Brain pericyte (primary cell): ENCODE measurements around the gene DUSP6.

Experiments used
- DNase-seq: peaks from one replicate; pipeline ENCODE4 v3.0.0-alpha.2; 2012; ENCODE audit warnings: low read depth, low spot score

The DUSP6 gene

DNA sequence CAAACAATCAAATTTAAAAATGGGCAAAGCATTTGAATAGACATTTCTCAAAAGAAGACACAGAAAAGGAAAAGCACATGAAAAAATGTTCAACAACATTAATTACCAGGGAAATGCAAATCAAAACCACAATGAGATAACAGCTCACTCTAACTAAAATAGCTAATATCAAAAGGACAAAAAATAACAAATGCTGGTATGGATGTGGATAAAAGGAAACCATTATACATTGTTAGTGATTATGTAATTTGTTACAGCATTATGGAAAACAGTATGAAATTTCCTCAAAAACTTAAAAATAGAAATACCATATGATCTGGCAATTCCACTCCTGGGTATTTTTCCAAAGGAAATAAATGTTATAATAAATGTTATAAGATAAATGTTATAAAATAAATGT is 52.9 kb downstream of the DUSP6 start:
- DNase-seq: no peak
